ENCODE results near the gene RFT1. TPM values are rescaled to one million over a fixed set of nuclear protein-coding genes. Genes with fewer than 3 reads are reported as not detected.
A peak's percentile ranks its signal among the peaks of the same experiment; 100 is the strongest.

The RFT1 gene
- total and polyA plus RNA-seq, 2 donors (not counting 3 experiments of a cell fraction or from before 2014, with no cell fraction given): 29.8 to 39.9 TPM

DNA sequence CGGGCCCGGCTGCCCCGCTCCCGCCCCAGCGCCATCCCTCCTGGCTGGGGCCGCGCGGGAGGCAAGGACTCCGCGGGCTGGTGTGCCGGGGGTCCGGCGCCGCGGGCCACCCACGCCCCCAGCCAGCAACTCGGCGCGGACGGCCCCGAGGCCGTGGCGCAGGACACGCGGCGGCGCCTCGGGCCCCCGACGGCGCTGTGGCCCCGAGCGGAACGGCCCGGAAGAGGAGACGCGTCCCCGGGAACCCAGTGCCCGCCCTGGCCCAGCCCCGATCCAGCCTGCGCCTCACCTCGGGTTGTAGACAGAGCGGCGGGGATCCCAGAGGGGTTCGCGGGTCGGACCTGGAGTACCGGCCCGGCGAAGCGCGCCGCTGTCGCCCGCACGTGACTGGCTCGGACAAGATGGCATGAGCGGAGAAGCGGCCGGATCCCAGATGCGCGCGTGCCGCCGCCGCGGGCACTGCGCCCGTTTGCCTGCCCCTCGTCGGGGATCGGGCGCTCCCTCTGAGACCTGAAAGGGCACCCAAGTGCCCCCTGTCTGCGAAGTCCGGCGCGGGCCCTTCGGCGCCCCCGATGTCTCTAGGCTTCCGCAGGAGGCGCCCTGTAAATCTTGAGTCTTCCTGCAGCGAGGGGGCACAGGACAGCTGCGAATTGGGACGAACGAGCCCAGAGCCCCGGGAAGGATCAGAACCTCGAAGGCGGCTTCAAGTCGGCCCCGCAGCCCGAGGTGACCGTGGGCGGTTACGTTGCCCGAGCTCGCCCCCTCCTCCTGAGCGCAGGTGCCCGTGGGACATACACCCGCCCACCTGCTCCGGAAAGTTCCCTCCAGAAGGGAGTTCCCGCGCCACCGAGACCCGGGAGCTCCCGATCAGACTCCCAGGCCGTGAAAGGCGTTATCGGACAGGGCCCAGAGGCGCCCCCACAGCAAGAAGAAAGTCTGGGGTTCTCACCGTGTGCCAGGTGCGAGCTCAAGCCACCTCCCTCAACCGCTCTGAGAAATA is 83.8 kb downstream of the RFT1 start:
- POLR2A ChIA-PET: interaction anchor here (0.7 kb wide), 1 partner anchor 20 kb away, joined by 3 read pairs; no protein-coding TSS in a partner anchor
- Histone ChIP-seq H3K4me3 (replicated peaks in 1 of 3; ENCODE audit: insufficient read depth in 1 of 3, low read depth in 1 of 3, low read length in 3 of 3) (peak overlapping the region; percentile 70 to 86 (median 85)), H3K9me1 (replicated peaks; ENCODE audit: control insufficient read depth, extremely low read depth, insufficient read depth, low read length) (no peaks in the 10 kb centered on the region), H3K36me3 (ENCODE audit: control insufficient read depth in 2 of 2, extremely low read depth in 1 of 2, insufficient read depth in 2 of 2, low read length in 2 of 2) (no peaks in the 10 kb centered on the region), H3K27ac (ENCODE audit: insufficient read depth, low read depth, low read length) (no peak overlapping the region), H3K4me2 (ENCODE audit: insufficient read depth, low read length) (peak overlapping the region; percentile 65), H2AFZ (ENCODE audit: low read depth, low read length) (peak overlapping the region; percentile 92), H4K20me1 (replicated peaks; ENCODE audit: control insufficient read depth, extremely low read depth, insufficient read depth, low read length) (no peaks in the 10 kb centered on the region), H3K79me2 (ENCODE audit: control insufficient read depth, insufficient read depth, low read length) (no peaks in the 10 kb centered on the region), H3K9me3 (replicated peaks; ENCODE audit: control insufficient read depth, insufficient read depth, low read length) (no peaks in the 10 kb centered on the region), H3K4me1 (ENCODE audit: control insufficient read depth, extremely low read depth, insufficient read depth, low read length) (peaks cover 7% of the 10 kb centered on the region), H3K9ac (replicated peaks; ENCODE audit: extremely low read depth, insufficient read depth, low read length) (peak overlapping the region; percentile 1), H3K27me3 (ENCODE audit: control insufficient read depth in 2 of 2, insufficient read depth in 2 of 2, low read length in 2 of 2) (peaks cover 0 to 13% of the 10 kb centered on the region in 2 experiments)
- dilution Hi-C loops (cut with MboI; ENCODE audit: extremely low pct_ligation_motif_present, low sequenced_read_pairs): no loop called here
- no TSS peak for BruUV-seq (replicated peaks)
- intact Hi-C loops (cut with micrococcal nuclease): no loop called here
- DNase-seq (ENCODE audit: low read depth, low spot score) (peak; percentile 31), FAIRE-seq (no peak)
- TF ChIP-seq, protein P1, sequence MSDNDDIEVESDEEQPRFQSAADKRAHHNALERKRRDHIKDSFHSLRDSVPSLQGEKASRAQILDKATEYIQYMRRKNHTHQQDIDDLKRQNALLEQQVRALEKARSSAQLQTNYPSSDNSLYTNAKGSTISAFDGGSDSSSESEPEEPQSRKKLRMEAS (IDR thresholded peaks at IDR 0.05; ENCODE audit: insufficient read depth, insufficient read length): peak; percentile 4
- TF ChIP-seq FOS (IDR thresholded peaks at IDR 0.05; ENCODE audit: borderline replicate concordance, insufficient read depth, low read length): no peak
- TF ChIP-seq EZH2 (IDR thresholded peaks at IDR 0.05; ENCODE audit: borderline replicate concordance, low read depth, low read length, severe bottlenecking): peak; percentile 81
- TF ChIP-seq, protein P2, sequence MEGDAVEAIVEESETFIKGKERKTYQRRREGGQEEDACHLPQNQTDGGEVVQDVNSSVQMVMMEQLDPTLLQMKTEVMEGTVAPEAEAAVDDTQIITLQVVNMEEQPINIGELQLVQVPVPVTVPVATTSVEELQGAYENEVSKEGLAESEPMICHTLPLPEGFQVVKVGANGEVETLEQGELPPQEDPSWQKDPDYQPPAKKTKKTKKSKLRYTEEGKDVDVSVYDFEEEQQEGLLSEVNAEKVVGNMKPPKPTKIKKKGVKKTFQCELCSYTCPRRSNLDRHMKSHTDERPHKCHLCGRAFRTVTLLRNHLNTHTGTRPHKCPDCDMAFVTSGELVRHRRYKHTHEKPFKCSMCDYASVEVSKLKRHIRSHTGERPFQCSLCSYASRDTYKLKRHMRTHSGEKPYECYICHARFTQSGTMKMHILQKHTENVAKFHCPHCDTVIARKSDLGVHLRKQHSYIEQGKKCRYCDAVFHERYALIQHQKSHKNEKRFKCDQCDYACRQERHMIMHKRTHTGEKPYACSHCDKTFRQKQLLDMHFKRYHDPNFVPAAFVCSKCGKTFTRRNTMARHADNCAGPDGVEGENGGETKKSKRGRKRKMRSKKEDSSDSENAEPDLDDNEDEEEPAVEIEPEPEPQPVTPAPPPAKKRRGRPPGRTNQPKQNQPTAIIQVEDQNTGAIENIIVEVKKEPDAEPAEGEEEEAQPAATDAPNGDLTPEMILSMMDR (IDR thresholded peaks at IDR 0.05; ENCODE audit: extremely low read depth in 1 of 2, insufficient read depth in 1 of 2, low read depth in 1 of 2, low read length in 2 of 2): peak; percentile 25 to 31
- CTCF ChIA-PET: interaction anchor here (0.7 to 1.2 kb wide), 4 partner anchors 11 to 109 kb away, joined by 3 to 4 read pairs (median 3); no protein-coding TSS in a partner anchor
